Progenitor cell of endocrine pancreas (in vitro differentiated cells): ENCODE results near the gene RASD2. TPM values are rescaled to one million over a fixed set of nuclear protein-coding genes. Genes with fewer than 3 reads are reported as not detected.

Source experiments
- DNase-seq: peaks from one replicate; pipeline ENCODE4 v3.0.0; 2021; ENCODE audit warnings: low spot score; ENCODE audit not compliant: unreplicated experiment
- H3K27ac Mint-ChIP-seq: 2 replicates; pipeline ENCODE4 v1.8.0; 2021; ENCODE audit warnings: mild to moderate bottlenecking, moderate library complexity, mixed read lengths
- H3K27me3 Mint-ChIP-seq: 2 replicates; pipeline ENCODE4 v1.8.0; 2021; ENCODE audit warnings: mixed read lengths
- H3K36me3 Mint-ChIP-seq: 2 replicates; pipeline ENCODE4 v1.8.0; 2022; ENCODE audit warnings: mixed read lengths; ENCODE audit not compliant: insufficient read depth
- H3K4me1 Mint-ChIP-seq: 2 replicates; pipeline ENCODE4 v1.8.0; 2021; ENCODE audit warnings: low read depth, mixed read lengths
- H3K4me3 Mint-ChIP-seq: 2 replicates; pipeline ENCODE4 v1.8.0; 2021; ENCODE audit warnings: low read depth, mild to moderate bottlenecking, moderate library complexity, mixed read lengths
- H3K9me3 Mint-ChIP-seq: 2 replicates; pipeline ENCODE4 v1.8.0; 2021; ENCODE audit warnings: low read depth, mixed read lengths
- total RNA-seq: library from RNA; stranded (reverse); gene quantifications from 2 replicates; pipeline ENCODE4 v1.2.1, GENCODE V29; 2021
- TF ChIP-seq, protein P1 (sequence below): fragments of 200-600 bp; sonication (generic); IDR thresholded peaks from one replicate; pipeline ENCODE4 v1.5.0; 2021; ENCODE audit warnings: antibody characterized with exemption, mild to moderate bottlenecking; ENCODE audit not compliant: unreplicated experiment

Gene RASD2
- total RNA-seq, 1 donor from 2014 or later = 0.07 TPM

DNA sequence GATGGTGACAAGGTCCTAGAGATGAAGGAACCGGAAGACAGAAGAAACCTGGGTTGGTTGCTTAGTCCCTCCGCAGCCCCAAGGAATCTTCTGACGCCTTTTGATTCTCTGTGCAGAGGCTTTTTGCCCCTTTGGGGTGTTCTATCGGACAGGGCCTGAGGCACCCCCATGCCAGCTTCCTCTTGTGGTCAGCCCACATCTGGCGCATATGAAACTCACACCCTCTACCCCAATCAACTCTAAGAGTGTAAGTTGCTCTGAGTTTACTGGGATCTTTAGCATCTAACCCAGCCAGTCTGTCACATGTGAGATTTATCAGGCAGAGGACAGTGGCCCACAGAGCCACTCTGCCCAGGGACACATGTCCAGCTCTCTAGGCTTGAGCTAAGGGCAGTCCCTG lies 17.4 kb downstream of the RASD2 start:
- Mint-ChIP-seq H3K9me3 (no peaks in the 10 kb centered on the region), H3K27me3 (peaks cover 46% of the 10 kb centered on the region), H3K27ac (no peak overlapping the region), H3K4me1 (no peaks in the 10 kb centered on the region), H3K4me3 (no peak overlapping the region), H3K36me3 (no peaks in the 10 kb centered on the region)
- no peak for DNase-seq
- TF ChIP-seq, protein P1, sequence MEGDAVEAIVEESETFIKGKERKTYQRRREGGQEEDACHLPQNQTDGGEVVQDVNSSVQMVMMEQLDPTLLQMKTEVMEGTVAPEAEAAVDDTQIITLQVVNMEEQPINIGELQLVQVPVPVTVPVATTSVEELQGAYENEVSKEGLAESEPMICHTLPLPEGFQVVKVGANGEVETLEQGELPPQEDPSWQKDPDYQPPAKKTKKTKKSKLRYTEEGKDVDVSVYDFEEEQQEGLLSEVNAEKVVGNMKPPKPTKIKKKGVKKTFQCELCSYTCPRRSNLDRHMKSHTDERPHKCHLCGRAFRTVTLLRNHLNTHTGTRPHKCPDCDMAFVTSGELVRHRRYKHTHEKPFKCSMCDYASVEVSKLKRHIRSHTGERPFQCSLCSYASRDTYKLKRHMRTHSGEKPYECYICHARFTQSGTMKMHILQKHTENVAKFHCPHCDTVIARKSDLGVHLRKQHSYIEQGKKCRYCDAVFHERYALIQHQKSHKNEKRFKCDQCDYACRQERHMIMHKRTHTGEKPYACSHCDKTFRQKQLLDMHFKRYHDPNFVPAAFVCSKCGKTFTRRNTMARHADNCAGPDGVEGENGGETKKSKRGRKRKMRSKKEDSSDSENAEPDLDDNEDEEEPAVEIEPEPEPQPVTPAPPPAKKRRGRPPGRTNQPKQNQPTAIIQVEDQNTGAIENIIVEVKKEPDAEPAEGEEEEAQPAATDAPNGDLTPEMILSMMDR = no peak

DNA sequence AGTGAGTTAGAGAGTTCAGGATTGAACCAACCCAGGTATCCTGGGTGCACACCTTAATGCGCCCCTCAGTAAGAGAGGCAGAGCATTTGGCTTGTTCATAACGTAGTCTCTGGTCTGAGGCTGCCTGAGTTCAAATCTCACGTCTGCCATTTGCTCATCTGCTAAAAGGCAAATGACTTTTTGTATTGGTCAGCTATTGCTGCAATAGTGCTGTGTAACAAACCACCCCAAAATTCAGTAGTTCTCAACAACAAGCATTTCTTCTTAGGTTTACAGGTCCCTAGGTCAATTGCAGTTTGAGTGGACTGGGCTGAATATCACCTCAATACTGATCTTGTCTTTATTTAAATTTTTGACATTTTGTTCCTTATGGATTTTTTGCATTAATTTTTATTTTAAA lies 18.1 kb downstream of the RASD2 start:
- no peaks in the 10 kb centered on the region for H3K9me3 Mint-ChIP-seq
- no peak overlapping the region for H3K27ac Mint-ChIP-seq
- no peaks in the 10 kb centered on the region for H3K4me1 Mint-ChIP-seq
- no peaks in the 10 kb centered on the region for H3K36me3 Mint-ChIP-seq
- no peak for DNase-seq
- peaks cover 53% of the 10 kb centered on the region for H3K27me3 Mint-ChIP-seq
- TF ChIP-seq, protein P1 = no peak
- no peak overlapping the region for H3K4me3 Mint-ChIP-seq

DNA sequence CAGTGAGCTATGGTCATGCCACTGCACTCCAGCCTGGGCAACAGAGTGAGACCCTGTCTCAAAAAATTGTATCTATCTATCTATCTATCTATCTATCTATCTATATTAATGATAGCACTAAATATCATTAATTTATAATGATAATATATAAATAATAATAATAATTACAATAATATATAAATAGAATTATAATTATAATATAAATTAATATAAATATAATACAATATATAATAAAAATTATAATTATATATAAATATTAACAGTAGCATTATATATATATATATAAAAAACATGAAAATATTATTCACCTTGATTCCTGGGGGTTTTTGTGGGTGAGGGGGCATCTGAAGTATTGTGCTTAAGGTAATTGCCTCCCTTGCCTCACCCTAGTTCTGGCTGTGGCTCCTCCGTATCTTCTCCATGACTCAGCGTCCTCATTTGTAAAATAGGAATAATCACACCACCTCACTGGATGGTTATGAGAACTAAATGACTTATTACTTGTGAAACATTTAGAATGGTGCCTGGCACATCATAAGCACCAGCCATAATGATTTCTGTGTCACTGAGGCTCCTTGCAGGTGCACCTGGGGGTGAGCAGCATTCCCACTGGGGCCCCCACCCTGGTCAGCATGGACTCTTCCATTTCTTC lies 18.8 kb downstream of the RASD2 start:
- TF ChIP-seq, protein P1 = no peak
- Mint-ChIP-seq H3K4me3 (no peak overlapping the region), H3K9me3 (no peaks in the 10 kb centered on the region), H3K27me3 (peaks cover 52% of the 10 kb centered on the region), H3K27ac (no peak overlapping the region), H3K36me3 (no peaks in the 10 kb centered on the region), H3K4me1 (no peaks in the 10 kb centered on the region)
- no peak for DNase-seq

DNA sequence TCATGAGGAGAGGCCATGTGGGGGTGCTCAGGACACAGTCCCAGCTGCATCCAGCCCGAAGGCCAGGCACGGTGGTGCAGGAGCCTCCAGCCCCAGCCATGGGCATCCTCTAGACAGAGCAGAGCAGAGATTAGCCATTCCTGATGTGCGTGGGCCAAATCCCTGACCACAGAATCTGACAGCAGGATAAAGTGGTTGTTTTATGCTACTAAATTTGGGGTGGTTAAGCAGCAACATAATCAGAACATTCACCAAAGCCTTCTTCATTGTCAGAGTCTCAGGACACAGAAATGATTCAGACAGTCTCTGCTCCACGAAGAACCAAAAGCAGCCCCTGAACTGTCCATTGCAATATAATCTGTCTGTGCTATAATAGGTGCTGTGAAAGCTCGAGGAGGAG lies 19.7 kb downstream of the RASD2 start:
- H3K9me3 Mint-ChIP-seq = no peaks in the 10 kb centered on the region
- no peak overlapping the region for H3K4me3 Mint-ChIP-seq
- no peaks in the 10 kb centered on the region for H3K4me1 Mint-ChIP-seq
- H3K27ac Mint-ChIP-seq = peak overlapping the region; percentile 67
- TF ChIP-seq, protein P1 = no peak
- H3K27me3 Mint-ChIP-seq = peaks cover 54% of the 10 kb centered on the region
- H3K36me3 Mint-ChIP-seq = no peaks in the 10 kb centered on the region
- no peak for DNase-seq

DNA sequence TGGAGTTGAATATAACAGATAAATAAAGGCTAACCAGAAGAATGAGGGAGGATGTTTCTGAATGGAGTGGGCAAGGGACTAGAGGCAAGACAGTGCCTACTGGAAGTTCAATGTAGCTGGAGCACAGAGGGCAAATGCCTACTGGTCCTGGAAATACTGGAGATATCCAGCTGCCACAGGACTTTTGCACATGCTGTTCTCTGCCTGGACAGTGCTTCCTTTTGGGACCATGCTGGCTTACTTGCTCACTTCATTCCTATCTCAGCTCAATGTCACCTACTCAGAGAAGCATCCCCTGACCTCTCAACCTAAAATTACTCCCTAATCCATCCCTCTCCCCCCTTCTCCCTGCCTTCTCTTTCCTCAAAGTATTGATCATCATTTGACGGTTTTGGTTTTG lies 20.2 kb downstream of the RASD2 start:
- no peaks in the 10 kb centered on the region for H3K36me3 Mint-ChIP-seq

More for the DNA sequence above, 20.2 kb downstream of the RASD2 start:
- Mint-ChIP-seq H3K27ac (peak overlapping the region; percentile 67), H3K4me3 (no peak overlapping the region), H3K27me3 (peaks cover 52% of the 10 kb centered on the region), H3K9me3 (no peaks in the 10 kb centered on the region), H3K4me1 (no peaks in the 10 kb centered on the region)
- TF ChIP-seq, protein P1 = no peak
- DNase-seq = no peak
